ENCODE data around the gene MSH4.

MSH4 gene

DNA sequence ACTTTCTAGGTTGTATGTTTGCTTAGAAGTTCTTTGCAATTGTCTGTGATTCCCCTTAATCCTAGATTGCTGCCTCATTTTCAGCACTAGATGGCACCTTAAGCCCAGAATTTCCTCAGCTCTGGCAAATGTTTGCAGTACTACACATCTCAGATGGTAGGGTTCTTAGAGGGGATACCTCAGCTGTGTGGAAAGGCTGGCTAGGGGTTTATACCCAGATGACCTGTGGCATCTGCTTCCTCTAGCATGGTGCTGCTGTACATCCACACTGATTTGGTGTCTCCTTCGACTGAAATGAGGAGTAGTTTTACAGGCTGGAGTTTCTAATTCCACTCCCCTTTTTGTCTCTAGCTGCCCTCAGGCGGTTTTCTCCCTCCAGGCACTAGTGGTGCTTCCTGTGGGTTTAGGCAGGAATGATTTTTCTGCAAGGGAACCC is 112.1 kb downstream of the MSH4 start:
- H2BK12ac ChIP-seq (ENCODE audit: low read length), result no peak overlapping the region
- no peak overlapping the region for H2AK5ac ChIP-seq (ENCODE audit: low read depth, low read length)
- H3K27me3 ChIP-seq (ENCODE audit: control insufficient read depth in 3 of 3, insufficient read depth in 3 of 3, low read depth in 1 of 3, low read length in 3 of 3), result no peaks in the 10 kb centered on the region
- H2AFZ ChIP-seq (ENCODE audit: low read length), result peak overlapping the region; percentile 75
- no peak overlapping the region for H2BK15ac ChIP-seq (ENCODE audit: low read length)
- no peak overlapping the region for H3K9ac ChIP-seq (ENCODE audit: low read depth, low read length, poor library complexity)
- H3K4ac ChIP-seq (ENCODE audit: low read length), result no peak overlapping the region
- no peaks in the 10 kb centered on the region for H3K79me1 ChIP-seq (ENCODE audit: low read depth, low read length)
- no peak overlapping the region for H3K4me2 ChIP-seq (ENCODE audit: insufficient read depth, low read length, poor library complexity, severe bottlenecking)
- no peak overlapping the region for H3K27ac ChIP-seq (replicated peaks; ENCODE audit: low read length)
- no peak overlapping the region for H2BK5ac ChIP-seq (ENCODE audit: low read length)
- no peak overlapping the region for H2BK120ac ChIP-seq (ENCODE audit: low read depth, low read length)
- no peak overlapping the region for H4K91ac ChIP-seq (ENCODE audit: low read depth, low read length, poor library complexity)
- no peaks in the 10 kb centered on the region for H3K4me1 ChIP-seq (ENCODE audit: control insufficient read depth in 2 of 2, insufficient read depth in 1 of 2, low read depth in 1 of 2, low read length in 2 of 2)
- no peaks in the 10 kb centered on the region for H3K9me3 ChIP-seq (replicated peaks in 1 of 2; ENCODE audit: control insufficient read depth in 2 of 2, insufficient read depth in 1 of 2, low read depth in 1 of 2, low read length in 2 of 2)
- H3K4me3 ChIP-seq (ENCODE audit: low read length in 2 of 2), result no peak overlapping the region
- no peak overlapping the region for H3K14ac ChIP-seq (ENCODE audit: low read length)
- WGBS, 2 donors (ENCODE audit: extremely low coverage in 2 of 2, insufficient read length in 2 of 2, insufficient replicate concordance in 1 of 2), result no CpG with 5 or more reads among the region's 2 CpGs
- no peak overlapping the region for H3K23ac ChIP-seq (ENCODE audit: low read depth, low read length, poor library complexity)
- DNase-seq (ENCODE audit: low spot score), result peak; percentile 38
- no peaks in the 10 kb centered on the region for H3K36me3 ChIP-seq (replicated peaks in 1 of 2; ENCODE audit: control insufficient read depth in 2 of 2, insufficient read depth in 2 of 2, low read length in 2 of 2)
- H3K18ac ChIP-seq (ENCODE audit: low read length), result no peak overlapping the region
- no peak overlapping the region for H4K8ac ChIP-seq (ENCODE audit: low read depth, low read length)

- no peak for DNase-seq (ENCODE audit: low spot score)
- WGBS, 2 donors (ENCODE audit: extremely low coverage in 2 of 2, insufficient read length in 2 of 2, insufficient replicate concordance in 1 of 2), result no CpG with 5 or more reads among the region's 2 CpGs
- Histone ChIP-seq H3K9ac (ENCODE audit: low read depth, low read length, poor library complexity) (no peak overlapping the region), H3K23ac (ENCODE audit: low read depth, low read length, poor library complexity) (no peak overlapping the region), H2BK12ac (ENCODE audit: low read length) (no peak overlapping the region), H3K36me3 (replicated peaks in 1 of 2; ENCODE audit: control insufficient read depth in 2 of 2, insufficient read depth in 2 of 2, low read length in 2 of 2) (no peaks in the 10 kb centered on the region), H2AFZ (ENCODE audit: low read length) (no peak overlapping the region), H3K27me3 (ENCODE audit: control insufficient read depth in 3 of 3, insufficient read depth in 3 of 3, low read depth in 1 of 3, low read length in 3 of 3) (no peaks in the 10 kb centered on the region), H3K79me1 (ENCODE audit: low read depth, low read length) (no peaks in the 10 kb centered on the region), H3K4me2 (ENCODE audit: insufficient read depth, low read length, poor library complexity, severe bottlenecking) (no peak overlapping the region), H3K4ac (ENCODE audit: low read length) (no peak overlapping the region), H2BK5ac (ENCODE audit: low read length) (no peak overlapping the region), H3K27ac (replicated peaks; ENCODE audit: low read length) (no peak overlapping the region), H2BK120ac (ENCODE audit: low read depth, low read length) (no peak overlapping the region), H2BK15ac (ENCODE audit: low read length) (no peak overlapping the region), H3K4me1 (ENCODE audit: control insufficient read depth in 2 of 2, insufficient read depth in 1 of 2, low read depth in 1 of 2, low read length in 2 of 2) (no peaks in the 10 kb centered on the region), H4K91ac (ENCODE audit: low read depth, low read length, poor library complexity) (no peak overlapping the region), H4K8ac (ENCODE audit: low read depth, low read length) (no peak overlapping the region), H2AK5ac (ENCODE audit: low read depth, low read length) (no peak overlapping the region), H3K4me3 (ENCODE audit: low read length in 2 of 2) (no peak overlapping the region), H3K18ac (ENCODE audit: low read length) (no peak overlapping the region), H3K9me3 (replicated peaks in 1 of 2; ENCODE audit: control insufficient read depth in 2 of 2, insufficient read depth in 1 of 2, low read depth in 1 of 2, low read length in 2 of 2) (no peaks in the 10 kb centered on the region), H3K14ac (ENCODE audit: low read length) (no peak overlapping the region)
Measured at GRCh38 chr1:75916834-75917233, 120.2 kb downstream of the MSH4 start.

GRCh38 chr1:75922698-75923097 is 126.0 kb downstream of the MSH4 start:
- Histone ChIP-seq H3K4me2 (ENCODE audit: insufficient read depth, low read length, poor library complexity, severe bottlenecking) (no peak overlapping the region), H4K8ac (ENCODE audit: low read depth, low read length) (no peak overlapping the region), H4K91ac (ENCODE audit: low read depth, low read length, poor library complexity) (no peak overlapping the region), H3K27ac (replicated peaks; ENCODE audit: low read length) (no peak overlapping the region), H3K27me3 (ENCODE audit: control insufficient read depth in 3 of 3, insufficient read depth in 3 of 3, low read depth in 1 of 3, low read length in 3 of 3) (no peaks in the 10 kb centered on the region), H3K4me3 (ENCODE audit: low read length in 2 of 2) (no peak overlapping the region), H2BK15ac (ENCODE audit: low read length) (no peak overlapping the region), H2BK120ac (ENCODE audit: low read depth, low read length) (no peak overlapping the region), H2AK5ac (ENCODE audit: low read depth, low read length) (no peak overlapping the region), H2AFZ (ENCODE audit: low read length) (no peak overlapping the region), H3K14ac (ENCODE audit: low read length) (no peak overlapping the region), H3K23ac (ENCODE audit: low read depth, low read length, poor library complexity) (no peak overlapping the region), H3K9ac (ENCODE audit: low read depth, low read length, poor library complexity) (no peak overlapping the region), H3K79me1 (ENCODE audit: low read depth, low read length) (no peaks in the 10 kb centered on the region), H3K18ac (ENCODE audit: low read length) (no peak overlapping the region), H2BK12ac (ENCODE audit: low read length) (no peak overlapping the region), H3K9me3 (replicated peaks in 1 of 2; ENCODE audit: control insufficient read depth in 2 of 2, insufficient read depth in 1 of 2, low read depth in 1 of 2, low read length in 2 of 2) (no peaks in the 10 kb centered on the region), H3K4me1 (ENCODE audit: control insufficient read depth in 2 of 2, insufficient read depth in 1 of 2, low read depth in 1 of 2, low read length in 2 of 2) (no peaks in the 10 kb centered on the region), H3K4ac (ENCODE audit: low read length) (no peak overlapping the region), H2BK5ac (ENCODE audit: low read length) (no peak overlapping the region), H3K36me3 (replicated peaks in 1 of 2; ENCODE audit: control insufficient read depth in 2 of 2, insufficient read depth in 2 of 2, low read length in 2 of 2) (no peaks in the 10 kb centered on the region)
- WGBS, 2 donors (ENCODE audit: extremely low coverage in 2 of 2, insufficient read length in 2 of 2, insufficient replicate concordance in 1 of 2), result no CpG with 5 or more reads among the region's 1 CpG
- no peak for DNase-seq (ENCODE audit: low spot score)

- no peak for DNase-seq (ENCODE audit: low spot score)
- no peak within 1 kb of the TSS for H3K18ac ChIP-seq (ENCODE audit: low read length)
- H3K14ac ChIP-seq (ENCODE audit: low read length), result no peak within 1 kb of the TSS
- no peak within 1 kb of the TSS for H2BK5ac ChIP-seq (ENCODE audit: low read length)
- no peaks in the 10 kb centered on the region for H3K36me3 ChIP-seq (replicated peaks in 1 of 2; ENCODE audit: control insufficient read depth in 2 of 2, insufficient read depth in 2 of 2, low read length in 2 of 2)
- no peak within 1 kb of the TSS for H2AFZ ChIP-seq (ENCODE audit: low read length)
- no peak within 1 kb of the TSS for H4K8ac ChIP-seq (ENCODE audit: low read depth, low read length)
- H3K9me3 ChIP-seq (replicated peaks in 1 of 2; ENCODE audit: control insufficient read depth in 2 of 2, insufficient read depth in 1 of 2, low read depth in 1 of 2, low read length in 2 of 2), result no peaks in the 10 kb centered on the region
- no peaks in the 10 kb centered on the region for H3K4me1 ChIP-seq (ENCODE audit: control insufficient read depth in 2 of 2, insufficient read depth in 1 of 2, low read depth in 1 of 2, low read length in 2 of 2)
- no peak within 1 kb of the TSS for H3K23ac ChIP-seq (ENCODE audit: low read depth, low read length, poor library complexity)
- H2BK15ac ChIP-seq (ENCODE audit: low read length), result no peak within 1 kb of the TSS
- H3K4ac ChIP-seq (ENCODE audit: low read length), result no peak within 1 kb of the TSS
- no peak within 1 kb of the TSS for H3K4me3 ChIP-seq (ENCODE audit: low read length in 2 of 2)
- H3K4me2 ChIP-seq (ENCODE audit: insufficient read depth, low read length, poor library complexity, severe bottlenecking), result no peak within 1 kb of the TSS
- no CpG with 5 or more reads among the region's 1 CpG for WGBS, 2 donors (ENCODE audit: extremely low coverage in 2 of 2, insufficient read length in 2 of 2, insufficient replicate concordance in 1 of 2)
- H2AK5ac ChIP-seq (ENCODE audit: low read depth, low read length), result no peak within 1 kb of the TSS
- no peak within 1 kb of the TSS for H3K9ac ChIP-seq (ENCODE audit: low read depth, low read length, poor library complexity)
- H2BK12ac ChIP-seq (ENCODE audit: low read length), result no peak within 1 kb of the TSS
- H2BK120ac ChIP-seq (ENCODE audit: low read depth, low read length), result no peak within 1 kb of the TSS
- no peaks in the 10 kb centered on the region for H3K27me3 ChIP-seq (ENCODE audit: control insufficient read depth in 3 of 3, insufficient read depth in 3 of 3, low read depth in 1 of 3, low read length in 3 of 3)
- no peak within 1 kb of the TSS for H4K91ac ChIP-seq (ENCODE audit: low read depth, low read length, poor library complexity)
- no peak within 1 kb of the TSS for H3K27ac ChIP-seq (replicated peaks; ENCODE audit: low read length)
- no peaks in the 10 kb centered on the region for H3K79me1 ChIP-seq (ENCODE audit: low read depth, low read length)
Measured at GRCh38 chr1:75932304-75932703, 135.6 kb downstream of the MSH4 start, which contains the start of gene ASB17. TSS of gene ASB17 (minus strand) at chr1:75932404. CDS start at chr1:75932291, 113 bp downstream.

Measured in neuronal stem cell (in vitro differentiated cells).